IPS-20b (cell line): Measurements from ENCODE around the gene HNRNPUL1.

Experiments
- H3K27ac ChIP-seq: one replicate; pipeline ENCODE4 v1.5.1; 2013; ENCODE audit warnings: low read length
- H3K27me3 ChIP-seq: 2 replicates; pipeline ENCODE4 v1.6.1; 2013; ENCODE audit warnings: mild to moderate bottlenecking, low read length, inconsistent platforms; ENCODE audit not compliant: insufficient read depth
- H3K36me3 ChIP-seq: 2 replicates; pipeline ENCODE4 v1.6.1; 2013; ENCODE audit warnings: low read depth, mild to moderate bottlenecking, inconsistent platforms, low read length, moderate library complexity; ENCODE audit not compliant: insufficient read depth
- H3K4me1 ChIP-seq: 2 replicates; pipeline ENCODE4 v1.6.1; 2013; ENCODE audit warnings: mild to moderate bottlenecking, control low read depth, inconsistent platforms, low read length, moderate library complexity; ENCODE audit not compliant: insufficient read depth
- H3K4me3 ChIP-seq: 2 replicates; pipeline ENCODE4 v1.5.1; 2013; ENCODE audit warnings: mild to moderate bottlenecking, low read length, inconsistent platforms
- H3K9ac ChIP-seq: 2 replicates; pipeline ENCODE4 v1.6.1; 2013; ENCODE audit warnings: low read depth, mild to moderate bottlenecking, inconsistent platforms, low read length, moderate library complexity
- H3K9me3 ChIP-seq: 2 replicates; pipeline ENCODE4 v1.6.1; 2013; ENCODE audit warnings: mild to moderate bottlenecking, low read depth, low read length, inconsistent platforms; ENCODE audit not compliant: insufficient read depth

The HNRNPUL1 gene

GRCh38 chr19:41353466-41354342 is 89.5 kb downstream of the HNRNPUL1 start, which contains the start of gene TGFB1:
TGFB1 (minus strand) TSS chr19:41353922; CDS start chr19:41353044, 878 bp downstream.
- H3K4me1 ChIP-seq = peaks cover 4% of the 10 kb centered on the region; the same call in 1 of the 2 replicates
- peak within 1 kb of the TSS; percentile 58; the same call in 1 of the 2 replicates for H3K9ac ChIP-seq
- H3K27me3 ChIP-seq = peaks cover 55% of the 10 kb centered on the region
- no peak within 1 kb of the TSS for H3K27ac ChIP-seq
- H3K4me3 ChIP-seq = peak within 1 kb of the TSS; percentile 72
- no peaks in the 10 kb centered on the region for H3K36me3 ChIP-seq
- H3K9me3 ChIP-seq = no peaks in the 10 kb centered on the region

GRCh38 chr19:41354343-41354953 is 90.3 kb downstream of the HNRNPUL1 start:
- Histone ChIP-seq H3K9me3 (no peaks in the 10 kb centered on the region), H3K27ac (no peak overlapping the region), H3K9ac (no peak overlapping the region)

GRCh38 chr19:41355035-41355434 is 90.9 kb downstream of the HNRNPUL1 start:
- no peak overlapping the region for H3K9ac ChIP-seq
- H3K27me3 ChIP-seq = peaks cover 45% of the 10 kb centered on the region
- H3K36me3 ChIP-seq = no peaks in the 10 kb centered on the region
- no peaks in the 10 kb centered on the region for H3K9me3 ChIP-seq
- no peak overlapping the region for H3K4me3 ChIP-seq
- H3K4me1 ChIP-seq = peaks cover 4% of the 10 kb centered on the region; the same call in 1 of the 2 replicates
- H3K27ac ChIP-seq = no peak overlapping the region

More at GRCh38 chr19:41354343-41354953, 90.3 kb downstream of the HNRNPUL1 start:
- peak overlapping the region; percentile 72 for H3K4me3 ChIP-seq
- peaks cover 51% of the 10 kb centered on the region for H3K27me3 ChIP-seq
- peaks cover 4% of the 10 kb centered on the region; the same call in 1 of the 2 replicates for H3K4me1 ChIP-seq
- H3K36me3 ChIP-seq = no peaks in the 10 kb centered on the region

GRCh38 chr19:41355802-41356201 is 91.6 kb downstream of the HNRNPUL1 start:
- no peak overlapping the region for H3K4me3 ChIP-seq
- peaks cover 4% of the 10 kb centered on the region; the same call in 1 of the 2 replicates for H3K4me1 ChIP-seq

GRCh38 chr19:41356984-41357739 is 93.0 kb downstream of the HNRNPUL1 start:
- no peaks in the 10 kb centered on the region for H3K9me3 ChIP-seq
- no peak overlapping the region for H3K9ac ChIP-seq
- no peak overlapping the region for H3K4me3 ChIP-seq
- no peaks in the 10 kb centered on the region for H3K36me3 ChIP-seq
- peaks cover 24% of the 10 kb centered on the region for H3K27me3 ChIP-seq
- H3K27ac ChIP-seq = no peak overlapping the region
- peaks cover 1% of the 10 kb centered on the region; the same call in 1 of the 2 replicates for H3K4me1 ChIP-seq

More at GRCh38 chr19:41355802-41356201, 91.6 kb downstream of the HNRNPUL1 start:
- Histone ChIP-seq H3K9me3 (no peaks in the 10 kb centered on the region), H3K36me3 (no peaks in the 10 kb centered on the region), H3K27ac (no peak overlapping the region), H3K27me3 (peaks cover 38% of the 10 kb centered on the region), H3K9ac (no peak overlapping the region)
